Measurements from ENCODE around the gene MRGPRX1.

- TF ChIP-seq CTCF (IDR thresholded peaks at IDR 0.05; ENCODE audit: low read length) (no peak), EZH2 (IDR thresholded peaks at IDR 0.05; ENCODE audit: borderline replicate concordance, low read length) (no peak)
Observed at GRCh38 chr11:18927550-18928322, 11.5 kb downstream of the MRGPRX1 start.

All from OCI-LY1 (cell line).